HG02798 (cell line): ENCODE measurements around the gene FREY1.

Source experiments
- ATAC-seq: cut with Tn5 transposase; IDR thresholded peaks from one replicate; pipeline ENCODE4 v1.9.1; 2021; ENCODE audit warnings: mild to moderate bottlenecking; ENCODE audit not compliant: unreplicated experiment, poor library complexity

The FREY1 gene

DNA sequence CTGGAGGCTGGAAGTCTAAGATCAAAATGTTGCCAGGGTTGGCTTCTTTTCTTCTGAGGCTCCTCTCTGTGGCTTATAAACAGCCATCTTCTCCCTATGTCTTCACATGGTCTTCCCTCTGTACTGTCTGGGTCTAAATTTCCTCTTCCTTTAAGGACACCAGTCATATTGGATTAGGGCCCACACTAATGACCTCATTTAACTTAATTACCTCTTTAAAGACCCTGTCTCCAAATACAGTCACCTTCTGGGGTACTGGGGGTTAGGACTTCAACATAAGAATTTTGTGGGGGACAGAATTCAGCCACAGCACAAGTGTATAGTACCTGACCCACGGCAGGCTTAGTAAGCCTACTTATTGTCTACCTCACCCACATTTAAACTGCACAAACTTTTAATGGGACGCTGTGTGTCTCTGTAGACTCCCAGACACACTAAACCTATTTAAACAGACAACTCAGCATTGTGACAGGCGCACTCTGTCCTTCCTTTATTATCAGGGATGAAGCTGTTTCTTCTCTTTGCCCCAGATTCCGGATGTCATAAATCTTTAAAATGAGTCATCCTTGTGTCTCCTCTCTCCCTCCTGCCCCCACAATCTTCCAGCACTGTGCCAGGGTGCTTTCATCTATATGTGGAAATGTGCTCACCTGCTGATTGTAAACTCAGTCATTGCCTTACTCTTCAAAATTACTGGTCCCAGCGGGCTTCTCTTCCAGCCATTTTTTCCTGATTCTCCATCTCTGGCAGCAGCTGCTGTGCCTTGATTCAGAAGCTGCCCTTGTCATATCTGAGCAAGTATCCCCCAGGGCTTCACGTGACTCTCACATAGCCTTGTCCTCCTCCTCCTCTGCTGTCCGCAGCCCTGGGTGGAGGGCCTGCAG, 27.0 kb downstream of the FREY1 start:
- ATAC-seq: no peak

DNA sequence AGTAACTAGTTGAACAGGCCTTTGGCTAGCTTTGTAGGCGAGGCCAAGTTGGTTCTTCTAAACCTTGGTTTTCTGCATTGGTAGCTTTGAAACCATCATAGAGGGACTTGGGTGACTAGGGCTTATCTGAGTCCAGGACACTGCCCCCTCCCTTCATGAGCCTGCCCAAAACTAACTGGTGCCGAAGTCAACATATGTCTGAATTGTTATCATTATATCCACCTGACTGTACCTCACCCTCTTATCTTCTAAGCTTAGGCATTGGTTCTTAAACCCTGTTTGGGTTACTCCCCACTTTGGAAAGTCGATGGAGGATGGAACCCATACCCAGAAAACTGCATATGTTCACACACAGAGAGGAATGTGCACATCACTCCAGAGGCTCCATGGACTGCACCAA, 29.2 kb downstream of the FREY1 start:
- no peak for ATAC-seq

DNA sequence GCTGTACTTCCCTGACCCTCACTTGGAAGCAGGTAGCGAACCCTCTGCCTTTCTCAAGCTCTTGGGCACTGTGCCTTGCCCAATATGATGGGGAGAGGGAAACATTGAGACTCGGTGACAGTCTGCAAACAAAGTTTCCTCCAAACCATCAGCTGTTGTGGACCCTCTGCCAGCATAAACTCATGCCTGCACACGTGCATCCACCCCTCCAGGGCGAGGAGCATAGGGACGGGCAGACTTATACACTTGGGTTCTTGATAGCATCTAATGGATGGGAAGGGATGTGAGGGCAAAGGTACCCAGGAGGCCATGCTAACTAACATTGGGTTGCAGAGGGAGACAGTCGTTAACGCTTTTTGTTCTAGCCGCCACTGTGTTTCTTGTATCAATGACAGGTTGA, 29.9 kb downstream of the FREY1 start:
- no peak for ATAC-seq

DNA sequence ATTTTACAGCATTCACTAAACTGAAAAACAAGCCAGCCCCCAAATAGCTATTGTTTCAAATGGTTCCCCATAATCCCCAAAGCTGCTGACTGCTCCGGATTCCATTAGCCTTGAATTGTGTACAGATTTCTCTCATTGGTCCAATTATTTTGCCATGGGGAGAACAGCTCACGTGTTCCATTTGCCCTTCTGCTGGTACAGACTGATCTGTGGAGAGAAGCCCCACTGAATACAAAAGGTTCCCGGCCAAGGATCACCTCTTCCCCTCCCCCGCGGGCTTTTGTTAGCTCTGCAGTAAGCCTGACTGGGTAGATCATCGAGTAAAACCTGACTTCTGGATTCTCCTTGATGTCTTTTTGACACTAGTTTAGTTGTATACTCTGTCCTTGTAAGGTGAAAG, 30.7 kb downstream of the FREY1 start:
- no peak for ATAC-seq

DNA sequence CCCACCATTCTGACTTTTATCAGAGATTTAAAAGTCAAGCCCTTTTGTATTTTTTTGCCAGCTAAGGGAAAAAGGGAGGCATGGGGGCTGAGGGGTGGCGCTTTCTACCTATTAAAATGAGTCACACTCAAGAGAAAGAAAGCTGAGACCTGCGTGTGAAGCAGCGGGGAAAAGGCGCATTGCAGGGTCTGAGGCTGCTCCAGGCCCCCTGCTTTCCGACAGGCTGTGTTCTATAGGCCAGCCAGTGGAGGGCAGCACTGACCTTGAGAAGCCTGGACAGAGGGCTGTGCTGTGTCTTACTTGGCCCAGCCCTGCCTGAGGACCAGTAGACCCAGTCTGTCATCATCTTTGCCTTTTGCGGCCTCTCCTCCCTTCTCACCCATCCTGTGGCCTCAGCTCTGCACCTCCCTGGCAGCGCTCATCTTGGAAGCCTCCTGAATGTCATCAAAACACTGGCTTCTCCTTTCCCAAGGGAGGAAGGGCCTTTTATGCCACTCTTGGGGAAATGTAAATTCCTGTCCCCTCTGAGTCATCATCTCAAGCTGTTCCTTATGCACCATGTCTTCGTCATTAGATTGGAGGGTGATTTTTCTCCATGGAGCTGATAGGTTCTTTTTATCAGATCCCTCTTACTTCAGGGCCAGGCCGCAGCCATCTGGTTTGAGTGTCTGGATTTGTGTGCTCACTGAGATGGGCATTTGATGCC, 34.3 kb downstream of the FREY1 start:
- ATAC-seq: no peak

DNA sequence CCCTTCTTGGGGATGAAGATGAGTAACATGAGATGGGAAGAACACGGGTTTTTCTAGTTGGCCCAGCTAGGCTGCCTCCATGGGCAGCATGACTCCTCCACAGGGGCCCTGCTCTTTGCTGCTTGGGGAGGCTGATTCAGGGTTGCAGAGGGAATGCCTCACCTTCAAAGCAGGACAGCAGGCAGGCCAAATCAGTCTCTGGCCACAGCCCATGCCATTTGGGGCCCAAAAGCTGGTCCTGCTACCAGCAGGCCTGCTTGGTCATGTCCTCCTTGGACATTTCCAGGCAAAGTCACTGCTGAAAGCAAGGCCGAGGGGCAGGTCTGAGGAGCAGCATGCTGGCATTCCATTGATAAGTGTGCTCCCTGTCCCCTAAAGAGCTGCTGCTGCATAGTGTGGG, 35.4 kb downstream of the FREY1 start:
- no peak for ATAC-seq

DNA sequence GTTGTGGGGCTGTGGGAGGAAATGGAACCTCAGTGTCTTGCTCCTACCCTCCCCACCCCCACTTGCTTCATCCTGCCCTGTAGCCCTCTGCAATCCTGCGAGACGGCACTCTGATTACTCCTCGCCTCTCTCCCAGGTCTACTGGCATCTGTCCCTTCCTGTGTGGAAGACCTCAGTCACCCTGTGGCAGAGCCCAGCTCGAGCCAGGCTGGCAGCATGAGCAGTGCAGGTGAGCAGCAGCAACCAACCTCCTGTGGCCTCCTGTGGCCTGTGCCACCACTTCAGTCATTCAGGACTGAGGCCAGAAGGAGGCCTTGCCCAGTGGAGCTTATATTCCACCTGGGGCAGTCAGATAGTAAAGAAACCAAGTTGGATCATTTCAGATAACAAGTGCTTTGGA, 36.4 kb downstream of the FREY1 start:
- no peak for ATAC-seq

DNA sequence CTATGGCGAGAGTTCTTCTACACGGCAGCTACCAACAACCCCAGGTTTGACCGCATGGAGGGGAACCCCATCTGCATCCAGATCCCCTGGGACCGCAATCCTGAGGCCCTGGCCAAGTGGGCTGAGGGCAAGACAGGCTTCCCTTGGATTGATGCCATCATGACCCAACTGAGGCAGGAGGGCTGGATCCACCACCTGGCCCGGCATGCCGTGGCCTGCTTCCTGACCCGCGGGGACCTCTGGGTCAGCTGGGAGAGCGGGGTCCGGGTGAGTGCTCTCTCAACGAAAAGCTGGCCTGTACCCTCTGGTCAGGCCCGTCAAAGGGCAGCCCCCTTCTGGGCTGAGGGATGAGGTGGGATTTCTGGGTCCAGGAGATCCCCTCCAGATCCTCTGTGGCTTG, 37.5 kb downstream of the FREY1 start:
- ATAC-seq: no peak

DNA sequence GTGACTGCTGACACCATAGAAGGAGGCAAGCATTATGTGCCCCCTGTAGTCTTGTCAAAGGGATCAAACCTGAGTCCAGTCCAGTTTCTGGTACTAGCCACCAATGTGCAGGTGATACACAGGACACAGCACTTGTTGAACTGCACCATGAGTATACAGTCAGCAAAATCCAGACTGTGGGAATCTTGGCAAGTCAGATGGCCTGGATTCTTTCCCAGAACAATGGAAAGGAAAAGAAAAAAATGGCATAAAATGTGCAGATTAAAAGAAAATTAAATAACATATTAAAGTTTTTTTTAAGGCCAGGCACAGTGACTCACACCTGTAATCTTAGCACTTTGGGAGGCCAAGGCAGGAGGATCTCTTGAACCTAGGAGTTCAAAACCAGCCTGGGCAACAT, 43.0 kb downstream of the FREY1 start:
- ATAC-seq: no peak

DNA sequence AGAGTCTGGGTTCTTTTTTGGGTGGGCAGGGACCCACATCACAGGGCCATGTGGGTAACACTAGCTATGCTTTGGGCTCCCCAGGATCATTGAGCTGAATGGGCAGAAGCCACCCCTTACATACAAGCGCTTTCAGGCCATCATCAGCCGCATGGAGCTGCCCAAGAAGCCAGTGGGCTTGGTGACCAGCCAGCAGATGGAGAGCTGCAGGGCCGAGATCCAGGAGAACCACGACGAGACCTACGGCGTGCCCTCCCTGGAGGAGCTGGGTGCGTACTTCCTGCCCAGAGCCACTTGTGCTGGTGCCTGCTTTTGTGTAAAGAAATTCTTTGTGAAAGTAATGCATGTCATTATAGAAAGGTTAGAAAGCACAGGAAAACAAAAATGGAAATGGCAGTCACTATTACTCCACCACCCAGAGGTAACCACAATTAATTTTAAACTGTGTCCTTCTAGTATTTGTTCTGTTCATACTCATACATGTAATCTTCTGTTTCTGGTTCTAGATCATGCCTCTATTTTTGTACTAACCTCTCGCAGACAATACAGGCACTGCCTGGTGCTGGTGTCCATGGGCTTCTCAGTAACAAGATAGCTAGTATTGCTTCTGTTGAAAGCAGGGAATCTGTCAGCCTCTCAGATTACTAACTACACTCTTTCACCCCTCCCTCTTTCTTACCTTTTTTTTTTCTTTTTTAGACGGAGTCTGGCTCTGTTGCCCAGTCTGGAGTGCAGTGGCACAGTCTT, 46.1 kb downstream of the FREY1 start:
- ATAC-seq: no peak

DNA sequence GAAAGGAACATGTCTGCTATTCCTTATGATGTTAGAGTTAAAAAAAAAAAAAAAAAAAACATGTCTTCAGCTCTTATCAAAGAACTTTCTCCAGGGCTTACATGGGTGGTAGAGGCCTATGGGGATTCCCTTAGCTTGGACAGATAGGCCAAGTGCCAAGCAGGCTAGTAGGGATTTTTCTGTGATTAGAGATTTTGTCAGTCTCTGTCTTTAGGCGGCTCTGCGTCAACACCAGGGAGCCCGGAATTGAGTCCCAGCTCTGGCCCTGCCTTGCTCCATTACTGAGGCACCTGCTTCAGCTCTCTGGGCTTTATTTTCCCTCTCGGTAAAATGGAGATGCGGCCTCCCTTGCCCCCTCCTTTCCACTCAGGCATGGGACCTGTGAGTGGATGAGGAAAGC, 46.7 kb downstream of the FREY1 start:
- no peak for ATAC-seq

DNA sequence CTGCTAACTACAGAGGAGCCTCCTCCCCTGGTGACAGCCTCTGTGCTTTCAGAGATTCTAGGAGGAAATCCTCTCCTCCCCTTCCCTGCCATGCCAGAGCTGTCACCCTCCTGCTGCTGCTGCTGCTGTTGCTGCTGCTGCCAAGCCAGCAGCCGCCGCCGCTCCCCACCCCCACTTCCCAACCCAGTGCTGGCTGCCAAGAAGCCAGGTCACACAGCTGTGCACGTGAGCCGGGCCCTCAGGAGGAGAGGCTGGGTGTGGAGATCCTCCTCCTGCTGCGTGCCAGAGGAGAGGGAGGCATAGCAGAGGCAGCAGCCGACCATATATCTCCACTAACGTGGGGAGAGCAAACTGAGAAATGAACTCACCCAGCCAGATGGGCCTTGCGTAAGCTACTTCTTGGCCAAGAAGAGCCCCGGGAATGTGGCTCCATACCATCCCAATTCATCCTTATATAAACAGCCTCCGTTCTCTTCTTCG, 47.4 kb downstream of the FREY1 start:
- no peak for ATAC-seq

DNA sequence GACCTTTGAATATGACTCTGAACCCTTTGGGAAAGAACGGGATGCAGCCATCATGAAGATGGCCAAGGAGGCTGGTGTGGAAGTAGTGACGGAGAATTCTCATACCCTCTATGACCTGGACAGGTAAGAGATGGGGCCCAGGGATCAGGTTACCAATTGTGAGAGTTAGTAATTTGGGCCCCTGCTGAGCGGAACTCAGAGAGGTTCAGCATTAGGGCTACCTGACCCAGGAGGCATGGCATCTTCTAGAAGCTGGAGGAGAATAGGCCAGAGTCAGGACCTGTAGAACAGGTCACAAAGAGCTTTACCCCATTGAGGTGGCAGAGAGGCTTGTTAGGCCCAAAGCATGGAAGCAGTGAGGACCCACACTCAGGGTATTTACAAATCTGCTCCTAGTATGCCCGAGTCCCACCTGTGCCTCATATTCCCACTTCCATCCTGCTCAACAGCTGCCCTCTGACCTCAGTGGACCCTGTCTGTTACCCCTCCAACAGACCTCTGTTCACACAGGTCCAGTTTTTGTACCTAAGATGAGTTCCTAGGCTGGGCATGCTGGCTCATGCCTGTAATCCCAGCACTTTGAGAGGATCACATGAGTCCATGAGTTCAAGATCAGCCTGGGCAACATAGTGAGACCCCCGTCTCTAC, 48.2 kb downstream of the FREY1 start:
- no peak for ATAC-seq

DNA sequence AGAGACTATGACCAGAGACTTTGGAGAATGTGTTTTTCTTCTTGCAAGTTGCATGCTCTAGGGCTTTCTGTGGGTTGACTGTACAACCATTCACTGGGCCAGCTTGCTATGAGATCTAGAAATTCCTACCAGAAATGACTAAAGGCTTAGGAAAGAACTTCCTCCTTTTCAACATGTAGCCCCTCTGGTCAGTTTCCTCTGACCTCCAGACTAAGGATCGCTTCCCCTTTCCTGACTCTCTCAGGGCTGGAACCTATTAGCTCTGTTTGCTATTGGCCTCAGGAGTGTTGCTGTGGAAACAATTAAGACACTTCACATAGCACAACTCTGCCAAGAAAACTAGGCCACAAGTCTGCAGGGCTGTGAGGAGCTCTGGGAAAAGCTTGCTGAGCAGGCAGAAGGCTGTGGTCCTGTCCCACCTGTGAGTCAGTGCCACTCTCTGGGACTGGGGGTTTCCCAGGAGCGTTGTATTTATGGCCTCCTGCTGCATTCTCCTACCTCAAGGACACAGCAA, 49.1 kb downstream of the FREY1 start:
- ATAC-seq: no peak
